NCI-H526 treated with DMSO at 0.1 percent for 48 hours (cell line): Measurements from ENCODE around the gene ATP12A.

Source experiments
- DNase-seq: peaks from one replicate; lab custom pipeline; 2025; lab: John Stamatoyannopoulos, UW

ATP12A gene

GRCh38 chr13:24680258-24680920, at the start of gene ATP12A:
Gene ATP12A (plus strand): TSS chr13:24680408. CDS start chr13:24680744, 336 bp downstream.
- peak; percentile 59 for DNase-seq

- DNase-seq: no peak
Observed at GRCh38 chr13:24630851-24631620, 49.2 kb upstream of the ATP12A start.

- DNase-seq: no peak
Observed at GRCh38 chr13:24631922-24632321, 48.3 kb upstream of the ATP12A start.

DNA sequence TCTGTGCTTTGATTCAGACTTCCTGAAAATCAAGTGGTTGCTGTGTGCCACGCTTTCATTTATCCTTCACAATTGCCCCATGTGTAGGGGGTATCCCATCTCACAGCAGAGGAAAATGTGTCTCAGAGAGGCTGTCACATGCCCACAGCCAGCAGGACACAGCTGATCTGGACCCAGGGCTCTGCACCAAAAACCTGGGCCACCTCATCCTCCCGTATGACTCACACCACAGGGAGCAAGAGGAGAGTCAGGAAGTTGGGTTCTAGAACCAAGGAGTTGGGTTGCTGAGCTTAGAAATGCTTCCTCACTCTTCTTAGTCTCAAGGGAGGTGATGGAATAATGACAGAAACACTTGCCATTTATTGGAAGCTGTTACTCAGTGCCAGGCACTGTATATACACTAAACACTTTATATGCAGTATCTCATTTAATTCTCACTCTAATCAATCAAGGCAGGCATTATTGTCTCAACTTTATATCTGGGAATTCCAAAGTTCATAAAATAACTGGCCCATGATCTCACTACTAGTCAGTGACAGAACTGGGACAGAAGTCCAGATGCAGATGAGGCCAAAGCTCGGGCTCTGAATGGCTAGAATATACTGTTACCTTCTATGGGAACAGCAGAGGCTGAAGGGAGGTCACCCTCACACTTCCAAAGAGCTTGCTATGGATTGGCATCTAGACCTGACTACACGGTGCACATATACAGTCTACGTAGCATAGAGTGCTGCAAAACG, 47.7 kb upstream of the ATP12A start:
- DNase-seq: no peak

GRCh38 chr13:24636776-24637175, 43.4 kb upstream of the ATP12A start:
- no peak for DNase-seq

GRCh38 chr13:24638096-24638495, 42.1 kb upstream of the ATP12A start:
- no peak for DNase-seq

DNA sequence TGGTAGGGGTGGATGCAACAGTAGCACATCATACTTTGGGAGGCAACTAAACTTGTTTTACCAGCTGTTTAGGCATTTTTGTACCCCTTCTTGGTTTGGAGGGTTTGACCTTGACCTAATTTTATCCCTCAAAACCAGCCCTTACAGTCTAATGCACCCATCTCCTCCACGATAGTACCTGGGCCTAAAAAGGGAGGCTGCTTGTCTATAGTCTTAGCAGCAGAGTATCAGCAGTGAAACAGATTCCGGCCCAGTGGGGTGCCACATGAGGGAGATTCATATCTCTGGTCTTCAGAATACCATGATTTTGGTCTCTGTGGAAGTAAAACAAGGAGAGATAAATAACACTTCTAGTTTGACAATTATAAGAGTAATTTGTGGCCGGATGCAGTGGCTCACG, 39.5 kb upstream of the ATP12A start:
- DNase-seq: no peak

DNA sequence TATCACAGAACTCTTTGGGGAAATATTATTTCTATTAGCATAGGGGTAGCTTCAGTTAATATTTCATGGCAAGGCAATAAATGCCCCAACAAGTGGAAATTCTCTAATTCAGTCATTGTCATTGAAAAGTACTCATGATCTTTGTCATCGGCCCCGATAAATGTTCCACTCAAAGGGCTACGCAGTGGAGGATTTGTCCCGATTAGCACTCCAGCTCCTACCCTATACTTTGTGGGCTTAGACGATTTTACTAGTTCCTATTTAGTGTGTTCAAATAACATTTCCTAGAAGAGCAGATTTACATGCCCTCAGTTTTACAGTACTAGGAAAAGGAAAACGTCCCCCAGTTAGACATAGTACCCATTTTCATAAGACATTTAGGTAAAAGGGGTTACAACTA, 38.0 kb upstream of the ATP12A start:
- DNase-seq: no peak

DNA sequence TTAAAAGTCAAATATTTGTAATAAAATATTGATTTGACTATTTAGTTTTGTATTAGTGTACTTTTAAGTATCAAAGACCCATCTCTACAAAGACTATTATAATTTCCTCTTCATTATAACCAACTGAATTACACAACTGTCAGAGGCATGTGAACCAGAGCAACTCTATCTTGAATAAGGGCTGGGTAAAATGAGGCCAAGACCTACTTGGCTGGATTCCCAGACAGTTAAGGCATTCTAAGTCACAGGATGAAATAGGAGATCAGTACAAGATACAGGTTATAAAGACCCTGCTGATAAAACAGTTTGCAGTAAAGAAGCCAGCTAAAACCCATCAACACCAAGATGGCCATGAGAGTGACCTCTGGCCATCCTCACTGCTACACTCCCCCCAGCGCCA, 36.2 kb upstream of the ATP12A start:
- DNase-seq: no peak

DNA sequence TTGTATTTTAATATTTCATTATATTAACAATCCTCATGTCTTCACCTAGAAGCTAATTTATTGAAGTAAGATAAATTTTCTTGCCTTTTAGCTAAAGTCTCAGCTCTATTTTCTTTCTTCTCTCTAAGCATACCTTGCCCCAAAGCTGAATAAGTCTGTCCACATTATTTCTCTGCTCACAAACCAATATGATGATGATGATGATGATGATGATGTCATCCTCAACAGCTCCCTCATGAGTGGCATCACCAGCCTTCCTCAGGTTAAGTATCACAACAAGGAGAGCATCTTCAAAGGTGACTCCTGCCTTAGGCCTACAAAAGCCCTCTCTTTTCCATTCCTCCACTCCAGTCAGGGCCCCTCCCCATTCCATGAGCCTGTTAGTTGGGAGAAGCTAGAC, 31.9 kb upstream of the ATP12A start:
- DNase-seq: no peak

GRCh38 chr13:24648983-24649687, 31.1 kb upstream of the ATP12A start:
- no peak for DNase-seq

- no peak for DNase-seq
Observed at GRCh38 chr13:24649688-24650043, 30.5 kb upstream of the ATP12A start.

GRCh38 chr13:24650161-24650560, 30.0 kb upstream of the ATP12A start:
- DNase-seq: no peak

DNA sequence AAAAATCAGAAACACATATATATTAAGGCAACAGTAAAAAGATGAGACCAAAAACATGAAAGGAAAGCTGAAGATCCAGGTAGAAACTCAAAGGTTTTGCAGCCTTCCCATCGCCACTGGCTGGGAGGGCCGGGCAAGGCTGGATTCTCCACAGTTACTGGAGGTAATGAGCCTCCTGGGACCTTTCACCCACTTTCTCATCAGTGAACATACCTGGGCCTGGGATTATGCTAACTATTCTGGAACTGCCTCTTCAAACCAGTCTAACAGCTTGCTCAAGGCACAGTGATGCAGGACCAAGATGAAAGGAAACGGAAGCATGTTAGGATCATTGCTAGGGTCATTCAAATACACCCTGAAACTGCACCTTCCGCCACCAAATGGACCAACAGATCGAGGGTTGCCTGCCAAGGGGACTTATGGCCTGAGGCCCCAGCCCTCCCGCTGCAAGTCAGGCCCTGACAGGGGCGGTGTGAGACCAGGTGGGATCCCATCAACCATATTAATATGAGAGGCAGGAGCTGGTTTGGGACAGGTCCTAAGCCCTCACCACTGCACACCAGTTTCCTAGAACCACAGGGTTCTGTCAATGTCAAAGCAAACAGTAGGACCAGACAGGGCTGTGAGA, 28.4 kb upstream of the ATP12A start:
- peak; percentile 92 for DNase-seq

DNA sequence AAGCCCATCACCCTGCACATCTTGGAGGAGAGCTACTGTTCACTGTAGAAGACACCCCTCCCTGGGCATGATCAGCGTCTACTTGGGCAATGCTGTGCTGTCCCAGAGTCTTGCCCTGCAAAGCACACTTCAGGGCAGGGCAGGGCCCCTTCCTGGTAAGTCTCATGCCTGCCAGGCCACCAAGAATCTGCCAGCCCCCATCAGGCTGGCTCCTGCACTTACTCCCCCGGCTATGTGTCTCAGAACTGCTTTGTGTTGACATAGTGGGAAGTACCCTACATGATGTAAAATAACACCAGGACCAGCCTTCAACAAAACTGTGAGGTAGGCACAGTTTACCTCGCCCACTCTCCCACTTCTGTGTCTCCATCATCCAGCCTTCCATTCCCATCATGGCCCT, 27.8 kb upstream of the ATP12A start:
- no peak for DNase-seq

- DNase-seq: no peak
Observed at GRCh38 chr13:24654741-24655140, 25.5 kb upstream of the ATP12A start.

- DNase-seq: no peak
Observed at GRCh38 chr13:24659239-24659638, 21.0 kb upstream of the ATP12A start.

- no peak for DNase-seq
Observed at GRCh38 chr13:24660023-24660741, 20.0 kb upstream of the ATP12A start.

DNA sequence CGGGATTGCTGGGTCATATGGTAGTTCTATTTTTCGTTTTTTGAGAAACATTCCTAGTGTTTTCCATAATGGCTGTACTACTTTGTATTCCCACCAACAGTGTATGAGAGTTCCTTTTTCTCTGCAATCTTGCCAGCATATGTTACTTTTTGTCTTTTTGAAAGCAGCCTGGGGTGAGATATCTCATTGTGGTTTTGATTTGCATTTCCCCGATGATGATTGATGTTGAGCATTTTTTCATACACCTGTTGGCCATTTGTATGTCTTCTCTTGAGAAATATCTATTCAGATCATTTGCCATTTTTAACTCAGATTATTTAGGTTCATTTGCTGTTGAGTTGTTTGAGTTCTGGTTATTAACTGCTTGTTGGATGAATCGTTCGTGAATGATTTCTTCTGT, 18.5 kb upstream of the ATP12A start:
- DNase-seq: peak; percentile 83

GRCh38 chr13:24662195-24663088, 17.8 kb upstream of the ATP12A start:
- DNase-seq: no peak
